ENCODE data around the gene CHST3.

CHST3 gene

DNA sequence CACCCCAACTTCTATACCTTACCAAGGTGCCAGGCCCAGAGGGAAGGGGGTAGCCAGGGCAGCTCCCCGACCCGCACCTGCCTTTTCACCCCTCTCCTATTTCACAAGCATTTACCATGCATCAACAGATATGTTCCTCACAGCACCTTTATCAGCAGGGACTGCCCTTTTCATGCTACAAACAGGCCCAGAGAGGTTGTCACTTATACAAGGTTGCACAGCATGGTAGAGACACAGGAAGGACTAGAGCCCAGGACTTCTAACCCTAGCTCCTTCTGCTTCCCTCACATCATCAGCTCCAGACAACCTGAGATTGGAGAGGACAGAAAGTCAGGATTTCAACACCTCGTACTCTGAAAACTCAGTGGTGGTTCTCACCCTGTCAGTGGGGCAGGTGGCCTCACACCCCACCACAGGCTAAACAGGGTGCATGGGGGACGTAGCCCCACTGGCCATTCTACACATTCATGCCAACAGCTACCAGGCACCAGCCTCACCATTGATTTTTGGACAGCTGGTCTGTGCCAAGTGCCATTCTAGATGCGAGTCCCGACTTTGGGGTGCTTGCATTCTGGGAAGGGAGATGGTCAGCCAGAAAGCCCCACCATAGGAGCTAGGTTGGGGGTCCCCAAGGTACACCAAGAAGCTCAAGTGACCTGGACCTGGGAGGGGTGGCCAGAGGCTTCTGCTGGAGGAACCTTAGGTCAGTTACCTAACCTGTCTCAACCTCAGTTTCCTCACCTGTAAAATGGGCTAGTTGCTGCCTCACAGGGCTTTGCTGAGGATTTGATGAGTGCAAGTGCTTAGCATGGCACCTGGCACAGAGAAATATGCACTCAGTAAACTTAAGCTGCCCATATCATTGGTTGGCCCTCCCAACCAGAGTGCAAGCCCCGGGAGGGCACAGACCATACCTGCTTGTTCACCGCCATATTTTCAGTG lies 38.4 kb downstream of the CHST3 start:
- H3K27ac Mint-ChIP-seq = no peak overlapping the region
- TF ChIP-seq, protein P1, sequence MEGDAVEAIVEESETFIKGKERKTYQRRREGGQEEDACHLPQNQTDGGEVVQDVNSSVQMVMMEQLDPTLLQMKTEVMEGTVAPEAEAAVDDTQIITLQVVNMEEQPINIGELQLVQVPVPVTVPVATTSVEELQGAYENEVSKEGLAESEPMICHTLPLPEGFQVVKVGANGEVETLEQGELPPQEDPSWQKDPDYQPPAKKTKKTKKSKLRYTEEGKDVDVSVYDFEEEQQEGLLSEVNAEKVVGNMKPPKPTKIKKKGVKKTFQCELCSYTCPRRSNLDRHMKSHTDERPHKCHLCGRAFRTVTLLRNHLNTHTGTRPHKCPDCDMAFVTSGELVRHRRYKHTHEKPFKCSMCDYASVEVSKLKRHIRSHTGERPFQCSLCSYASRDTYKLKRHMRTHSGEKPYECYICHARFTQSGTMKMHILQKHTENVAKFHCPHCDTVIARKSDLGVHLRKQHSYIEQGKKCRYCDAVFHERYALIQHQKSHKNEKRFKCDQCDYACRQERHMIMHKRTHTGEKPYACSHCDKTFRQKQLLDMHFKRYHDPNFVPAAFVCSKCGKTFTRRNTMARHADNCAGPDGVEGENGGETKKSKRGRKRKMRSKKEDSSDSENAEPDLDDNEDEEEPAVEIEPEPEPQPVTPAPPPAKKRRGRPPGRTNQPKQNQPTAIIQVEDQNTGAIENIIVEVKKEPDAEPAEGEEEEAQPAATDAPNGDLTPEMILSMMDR (IDR thresholded peaks at IDR 0.05) = no peak
- H3K27me3 Mint-ChIP-seq (ENCODE audit: low read depth, poor library complexity) = peaks cover 4% of the 10 kb centered on the region
- H3K36me3 Mint-ChIP-seq (ENCODE audit: low read depth) = peaks cover 4% of the 10 kb centered on the region
- H3K4me1 Mint-ChIP-seq = peaks cover 39% of the 10 kb centered on the region
- no peak overlapping the region for H3K4me3 Mint-ChIP-seq
- no peaks in the 10 kb centered on the region for H3K9me3 Mint-ChIP-seq
- DNase-seq = no peak

GRCh38 chr10:72006026-72006425 lies 41.8 kb downstream of the CHST3 start:
- H3K4me3 Mint-ChIP-seq = no peak overlapping the region
- peaks cover 21% of the 10 kb centered on the region for H3K36me3 Mint-ChIP-seq (ENCODE audit: low read depth)
- TF ChIP-seq, protein P1 (IDR thresholded peaks at IDR 0.05) = no peak
- H3K9me3 Mint-ChIP-seq = no peaks in the 10 kb centered on the region
- DNase-seq = no peak
- H3K4me1 Mint-ChIP-seq = peaks cover 33% of the 10 kb centered on the region
- no peak overlapping the region for H3K27ac Mint-ChIP-seq
- peaks cover 4% of the 10 kb centered on the region for H3K27me3 Mint-ChIP-seq (ENCODE audit: low read depth, poor library complexity)

- H3K9me3 Mint-ChIP-seq = no peaks in the 10 kb centered on the region
- peaks cover 23% of the 10 kb centered on the region for H3K36me3 Mint-ChIP-seq (ENCODE audit: low read depth)
- TF ChIP-seq, protein P1 (IDR thresholded peaks at IDR 0.05) = no peak
- DNase-seq = no peak
- peaks cover 4% of the 10 kb centered on the region for H3K27me3 Mint-ChIP-seq (ENCODE audit: low read depth, poor library complexity)
- peaks cover 40% of the 10 kb centered on the region for H3K4me1 Mint-ChIP-seq
- no peak overlapping the region for H3K27ac Mint-ChIP-seq
- H3K4me3 Mint-ChIP-seq = no peak overlapping the region
These were observed 43.2 kb downstream of the CHST3 start for GRCh38 chr10:72007246-72007892.

- Mint-ChIP-seq H3K4me3 (no peak overlapping the region), H3K9me3 (no peaks in the 10 kb centered on the region), H3K36me3 (ENCODE audit: low read depth) (peaks cover 23% of the 10 kb centered on the region), H3K27ac (peak overlapping the region; percentile 99), H3K27me3 (ENCODE audit: low read depth, poor library complexity) (peaks cover 12% of the 10 kb centered on the region), H3K4me1 (peaks cover 49% of the 10 kb centered on the region)
- no peak for DNase-seq
- TF ChIP-seq, protein P1 (IDR thresholded peaks at IDR 0.05) = no peak
These were observed 44.1 kb downstream of the CHST3 start for GRCh38 chr10:72008096-72008981.

- Mint-ChIP-seq H3K9me3 (no peaks in the 10 kb centered on the region), H3K27ac (peak overlapping the region; percentile 99), H3K4me3 (peak overlapping the region; percentile 29), H3K36me3 (ENCODE audit: low read depth) (peaks cover 23% of the 10 kb centered on the region), H3K4me1 (peaks cover 56% of the 10 kb centered on the region), H3K27me3 (ENCODE audit: low read depth, poor library complexity) (peaks cover 12% of the 10 kb centered on the region)
- no peak for DNase-seq
- TF ChIP-seq, protein P1 (IDR thresholded peaks at IDR 0.05) = no peak
These were observed 44.8 kb downstream of the CHST3 start for GRCh38 chr10:72009051-72009424.
